Endothelial cell of umbilical vein (primary cell): ENCODE data around the gene ADCY2. TPM values are rescaled to one million over a fixed set of nuclear protein-coding genes. Genes with fewer than 3 reads are reported as not detected.

ENCODE experiments used
- BruUV-seq: library from RNA; stranded (reverse); fragments of 400-500 nt; replicated peaks from 2 replicates; lab custom pipeline; 2021; lab: Mats Ljungman, UMichigan
- CTCF ChIA-PET: fragments of 300-600, 350-600 bp; sonication (Branson Sonifier 250); formaldehyde crosslinking; loops from one replicate; lab custom pipeline; 2021; ENCODE audit warnings: antibody characterized with exemption, inconsistent platforms; lab: Charles Lee
- POLR2A ChIA-PET: fragments of 300-600, 350-600 bp; sonication (Branson Sonifier 250); formaldehyde crosslinking; loops from one replicate; lab custom pipeline; 2021; ENCODE audit warnings: antibody characterized with exemption, inconsistent platforms; lab: Charles Lee
- DNase-seq: peaks from one replicate; pipeline ENCODE4 v3.0.0-alpha.2; 2011; ENCODE audit warnings: low read depth, low spot score
- FAIRE-seq: peaks from 2 replicates; lab custom pipeline; 2011; peaks lifted over from hg19 to GRCh38; lab: Jason Lieb, UNC
- H2AFZ ChIP-seq: 2 replicates; pipeline ENCODE4 v1.6.0; 2012; ENCODE audit warnings: low read depth, low read length, control low read depth, inconsistent platforms
- H3K27ac ChIP-seq: 2 replicates; pipeline ENCODE4 v1.5.1; 2011; ENCODE audit warnings: low read depth, mild to moderate bottlenecking, control low read depth, low read length, moderate library complexity; ENCODE audit not compliant: insufficient read depth
- H3K27me3 ChIP-seq, 2 experiments: 2 replicates each; pipeline versions ENCODE4 v1.6.0 to v1.6.1; 2011; ENCODE audit warnings: low read length in 2 of 2, mixed read lengths in 1 of 2; ENCODE audit not compliant: control insufficient read depth in 2 of 2, insufficient read depth in 2 of 2
- H3K36me3 ChIP-seq, 2 experiments: 2 replicates in 1 of 2; 3 replicates in 1 of 2; pipeline ENCODE4 v1.5.1; 2011; ENCODE audit warnings: low read length in 2 of 2, mild to moderate bottlenecking in 1 of 2, moderate library complexity in 1 of 2; ENCODE audit not compliant: control insufficient read depth in 2 of 2, insufficient read depth in 2 of 2; ENCODE audit errors: extremely low read depth in 1 of 2
- H3K4me1 ChIP-seq: 3 replicates; pipeline ENCODE4 v1.5.1; 2011; ENCODE audit warnings: mild to moderate bottlenecking, low read length; ENCODE audit not compliant: control insufficient read depth, insufficient read depth; ENCODE audit errors: extremely low read depth
- H3K4me2 ChIP-seq: 2 replicates; pipeline ENCODE4 v1.6.1; 2011; ENCODE audit warnings: low read length, control low read depth, mixed read lengths; ENCODE audit not compliant: insufficient read depth
- H3K4me3 ChIP-seq, 3 experiments: fragments of 200-600 bp in 1 of 3; sonication (generic), shearing (Covaris generic) in 1 of 3; replicated peaks in 1 of 3; 2 replicates each; pipeline ENCODE4 v1.5.1; 2011 to 2016; ENCODE audit warnings: control low read depth in 3 of 3, low read length in 3 of 3, mild to moderate bottlenecking in 2 of 3, inconsistent platforms in 1 of 3, low read depth in 1 of 3, moderate library complexity in 1 of 3; ENCODE audit not compliant: insufficient read depth in 1 of 3
- H3K79me2 ChIP-seq: 2 replicates; pipeline ENCODE4 v1.6.0; 2012; ENCODE audit warnings: low read length, inconsistent platforms; ENCODE audit not compliant: control insufficient read depth, insufficient read depth
- H3K9ac ChIP-seq: replicated peaks from 2 replicates; pipeline ENCODE3; 2011; ENCODE audit warnings: low read length, control low read depth; ENCODE audit not compliant: insufficient read depth; ENCODE audit errors: extremely low read depth
- H3K9me1 ChIP-seq: replicated peaks from 3 replicates; pipeline ENCODE4 v1.6.0; 2011; ENCODE audit warnings: mild to moderate bottlenecking, low read length; ENCODE audit not compliant: control insufficient read depth, insufficient read depth; ENCODE audit errors: extremely low read depth
- H3K9me3 ChIP-seq: replicated peaks from 2 replicates; pipeline ENCODE4 v1.5.1; 2012; ENCODE audit warnings: low read length, inconsistent platforms; ENCODE audit not compliant: control insufficient read depth, insufficient read depth
- H4K20me1 ChIP-seq: replicated peaks from 2 replicates; pipeline ENCODE3; 2011; ENCODE audit warnings: mild to moderate bottlenecking, low read length; ENCODE audit not compliant: control insufficient read depth, insufficient read depth; ENCODE audit errors: extremely low read depth
- EZH2 ChIP-seq: IDR thresholded peaks from 2 replicates; pipeline ENCODE4 v1.6.1; 2012; ENCODE audit warnings: borderline replicate concordance, low read depth, mild to moderate bottlenecking, moderate library complexity, low read length, inconsistent platforms; ENCODE audit not compliant: severe bottlenecking
- FOS ChIP-seq: IDR thresholded peaks from 2 replicates; pipeline ENCODE4 v1.6.1; 2011; ENCODE audit warnings: mild to moderate bottlenecking, low read length, moderate library complexity, borderline replicate concordance; ENCODE audit not compliant: insufficient read depth
- GATA2 ChIP-seq: IDR thresholded peaks from 2 replicates; pipeline ENCODE4 v1.7.0; 2011; ENCODE audit warnings: low read depth, mild to moderate bottlenecking, moderate library complexity, mixed read lengths, low read length; ENCODE audit not compliant: insufficient read length, insufficient read depth
- JUN ChIP-seq: IDR thresholded peaks from 2 replicates; pipeline ENCODE4 v1.6.1; 2011; ENCODE audit warnings: borderline replicate concordance, low read depth; ENCODE audit not compliant: insufficient read length, insufficient read depth
- MYC ChIP-seq: IDR thresholded peaks from one replicate; pipeline ENCODE4 v1.6.1; 2011; ENCODE audit warnings: mild to moderate bottlenecking, low read depth, low read length
- POLR2A ChIP-seq: IDR thresholded peaks from 2 replicates; pipeline ENCODE4 v1.6.1; 2012; ENCODE audit warnings: low read depth, mild to moderate bottlenecking, control low read depth, low read length
- POLR2AphosphoS5 ChIP-seq: IDR thresholded peaks from 2 replicates; pipeline ENCODE4 v1.6.1; 2012; ENCODE audit warnings: low read depth, mild to moderate bottlenecking, control low read depth, low read length, moderate library complexity; ENCODE audit not compliant: insufficient read depth
- dilution Hi-C: fragments of 300-500 bp; cut with MboI; formaldehyde crosslinking; loops from one replicate; pipeline ENCODE4 v1.15.0; 2019; ENCODE audit warnings: low sequenced_read_pairs; ENCODE audit not compliant: extremely low pct_ligation_motif_present
- intact Hi-C: fragments of 100-400 bp; cut with micrococcal nuclease; formaldehyde crosslinking; loops from one replicate; pipeline ENCODE4 v1.10.0; 2022
- polyA plus RNA-seq, 4 experiments: library from polyadenylated mRNA; depleted of rRNA in 3 of 4; stranded (reverse) in 3 of 4; unstranded in 1 of 4; fragments of >200 nt; gene quantifications; 2 replicates each; pipeline versions ENCODE4 v1.2.1 to v1.2.3, GENCODE V29; 2011 to 2012; ENCODE audit warnings: missing spikeins in 1 of 4
- total RNA-seq: library from RNA; stranded (reverse); gene quantifications from 2 replicates; pipeline ENCODE4 v1.2.3, GENCODE V29; 2021
- TF ChIP-seq, protein P1 (sequence below), 2 donors: IDR thresholded peaks; 1 replicate in 1 of 2; 2 replicates in 1 of 2; pipeline ENCODE4 v1.5.1; 2011; ENCODE audit warnings: low read length in 2 of 2, mild to moderate bottlenecking in 2 of 2, moderate library complexity in 2 of 2, control low read depth in 1 of 2, inconsistent platforms in 1 of 2, low read depth in 1 of 2; ENCODE audit not compliant: insufficient read depth in 1 of 2; ENCODE audit errors: extremely low read depth in 1 of 2
- TF ChIP-seq, protein P2 (sequence below): IDR thresholded peaks from 2 replicates; pipeline ENCODE4 v1.6.1; 2011; ENCODE audit not compliant: insufficient read depth, insufficient read length

ADCY2 gene
- total and polyA plus RNA-seq, 2 donors (not counting 3 experiments of a cell fraction or from before 2014, with no cell fraction given), result under 0.01 TPM; not detected in 1

DNA sequence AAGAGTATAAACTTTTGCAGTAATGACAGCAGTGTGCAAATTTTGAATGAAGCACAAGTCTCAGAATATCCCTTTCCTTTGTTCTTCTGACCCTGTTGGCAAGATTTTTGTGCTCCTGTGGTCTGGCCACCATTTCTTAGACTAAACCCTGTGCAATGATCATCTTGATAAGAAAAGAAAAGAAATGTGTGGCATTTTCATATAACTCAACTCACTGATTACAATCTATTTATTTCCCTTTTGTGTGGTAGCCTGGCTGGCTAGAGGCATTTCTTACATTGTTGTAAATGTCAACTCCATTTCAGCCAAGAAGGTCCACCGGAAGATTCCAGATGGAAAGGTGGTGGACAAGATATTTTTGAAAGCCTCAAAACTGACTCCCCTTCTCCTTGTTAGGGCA, 41.9 kb downstream of the ADCY2 start:
- TF ChIP-seq, protein P1, sequence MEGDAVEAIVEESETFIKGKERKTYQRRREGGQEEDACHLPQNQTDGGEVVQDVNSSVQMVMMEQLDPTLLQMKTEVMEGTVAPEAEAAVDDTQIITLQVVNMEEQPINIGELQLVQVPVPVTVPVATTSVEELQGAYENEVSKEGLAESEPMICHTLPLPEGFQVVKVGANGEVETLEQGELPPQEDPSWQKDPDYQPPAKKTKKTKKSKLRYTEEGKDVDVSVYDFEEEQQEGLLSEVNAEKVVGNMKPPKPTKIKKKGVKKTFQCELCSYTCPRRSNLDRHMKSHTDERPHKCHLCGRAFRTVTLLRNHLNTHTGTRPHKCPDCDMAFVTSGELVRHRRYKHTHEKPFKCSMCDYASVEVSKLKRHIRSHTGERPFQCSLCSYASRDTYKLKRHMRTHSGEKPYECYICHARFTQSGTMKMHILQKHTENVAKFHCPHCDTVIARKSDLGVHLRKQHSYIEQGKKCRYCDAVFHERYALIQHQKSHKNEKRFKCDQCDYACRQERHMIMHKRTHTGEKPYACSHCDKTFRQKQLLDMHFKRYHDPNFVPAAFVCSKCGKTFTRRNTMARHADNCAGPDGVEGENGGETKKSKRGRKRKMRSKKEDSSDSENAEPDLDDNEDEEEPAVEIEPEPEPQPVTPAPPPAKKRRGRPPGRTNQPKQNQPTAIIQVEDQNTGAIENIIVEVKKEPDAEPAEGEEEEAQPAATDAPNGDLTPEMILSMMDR (IDR thresholded peaks at IDR 0.05; ENCODE audit: extremely low read depth in 1 of 2, insufficient read depth in 1 of 2, low read depth in 1 of 2, low read length in 2 of 2), result no peak
- no peak for TF ChIP-seq POLR2A
- TF ChIP-seq POLR2AphosphoS5, result no peak
- no peak for TF ChIP-seq JUN
- no peak for TF ChIP-seq MYC
- no peak for TF ChIP-seq GATA2
- no peak for TF ChIP-seq FOS
- TF ChIP-seq, protein P2, sequence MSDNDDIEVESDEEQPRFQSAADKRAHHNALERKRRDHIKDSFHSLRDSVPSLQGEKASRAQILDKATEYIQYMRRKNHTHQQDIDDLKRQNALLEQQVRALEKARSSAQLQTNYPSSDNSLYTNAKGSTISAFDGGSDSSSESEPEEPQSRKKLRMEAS, result no peak
- no peak for TF ChIP-seq EZH2

More for the DNA sequence above, 41.9 kb downstream of the ADCY2 start:
- H3K9me1 ChIP-seq, result no peaks in the 10 kb centered on the region
- H3K4me1 ChIP-seq, result no peaks in the 10 kb centered on the region
- intact Hi-C loops, result no loop called here
- no peak overlapping the region for H3K4me3 ChIP-seq
- FAIRE-seq, result no peak
- DNase-seq, result no peak
- dilution Hi-C loops, result no loop called here
- H4K20me1 ChIP-seq, result no peaks in the 10 kb centered on the region
- H3K9ac ChIP-seq, result no peak overlapping the region
- H3K36me3 ChIP-seq, result no peaks in the 10 kb centered on the region
- H3K4me2 ChIP-seq, result no peak overlapping the region
- ChIA-PET CTCF (no interaction called here), POLR2A (no interaction called here)
- H3K79me2 ChIP-seq, result no peaks in the 10 kb centered on the region
- BruUV-seq, result no TSS peak
- H2AFZ ChIP-seq, result no peak overlapping the region
- no peak overlapping the region for H3K27ac ChIP-seq
- H3K27me3 ChIP-seq, result no peaks in the 10 kb centered on the region
- peaks cover 4% of the 10 kb centered on the region for H3K9me3 ChIP-seq
